Glutamatergic neuron (in vitro differentiated cells): ENCODE data around the gene ARHGAP12. TPM values are rescaled to one million over a fixed set of nuclear protein-coding genes. Genes with fewer than 3 reads are reported as not detected.

Source experiments
- DNase-seq: peaks from one replicate; pipeline ENCODE4 v3.0.0; 2022
- H3K27ac Mint-ChIP-seq: one replicate; pipeline ENCODE4 v1.8.0; 2020; ENCODE audit warnings: mild to moderate bottlenecking, mixed read lengths, inconsistent platforms; ENCODE audit not compliant: unreplicated experiment
- H3K27me3 Mint-ChIP-seq: one replicate; pipeline ENCODE4 v1.8.0; 2020; ENCODE audit warnings: mild to moderate bottlenecking, moderate library complexity, mixed read lengths, inconsistent platforms; ENCODE audit not compliant: unreplicated experiment
- H3K36me3 Mint-ChIP-seq: one replicate; pipeline ENCODE4 v1.8.0; 2020; ENCODE audit warnings: mild to moderate bottlenecking, mixed read lengths, inconsistent platforms; ENCODE audit not compliant: unreplicated experiment
- H3K4me1 Mint-ChIP-seq: one replicate; pipeline ENCODE4 v1.8.0; 2020; ENCODE audit warnings: mild to moderate bottlenecking, low read depth, mixed read lengths, inconsistent platforms; ENCODE audit not compliant: unreplicated experiment
- H3K4me3 Mint-ChIP-seq: one replicate; pipeline ENCODE4 v1.8.0; 2020; ENCODE audit warnings: mild to moderate bottlenecking, mixed read lengths, inconsistent platforms; ENCODE audit not compliant: unreplicated experiment
- H3K9me3 Mint-ChIP-seq: one replicate; pipeline ENCODE4 v1.8.0; 2020; ENCODE audit warnings: mild to moderate bottlenecking, moderate library complexity, mixed read lengths, inconsistent platforms; ENCODE audit not compliant: unreplicated experiment
- CTCF ChIP-seq: fragments of 200-600 bp; sonication (generic); IDR thresholded peaks from one replicate; pipeline ENCODE4 v1.5.0; 2021; ENCODE audit not compliant: partially characterized antibody, unreplicated experiment
- total RNA-seq: library from RNA; stranded (reverse); fragmentation: NEBNext Ultra II Directional; extraction: Animal tissue kit (Norgen Biotek cat#: 25700); gene quantifications from one replicate; pipeline ENCODE4 v1.2.1, GENCODE V29; 2021; ENCODE audit not compliant: unreplicated experiment

ARHGAP12 gene
- total RNA-seq, 1 donor from 2014 or later = 41.9 TPM

- peaks cover 26% of the 10 kb centered on the region for H3K36me3 Mint-ChIP-seq
- H3K4me3 Mint-ChIP-seq = no peak overlapping the region
- DNase-seq = no peak
- peaks cover 1% of the 10 kb centered on the region for H3K27me3 Mint-ChIP-seq
- no peak for TF ChIP-seq CTCF
- H3K9me3 Mint-ChIP-seq = peaks cover 2% of the 10 kb centered on the region
- H3K27ac Mint-ChIP-seq = no peak overlapping the region
- H3K4me1 Mint-ChIP-seq = no peaks in the 10 kb centered on the region
These were observed 26.0 kb upstream of the ARHGAP12 start for GRCh38 chr10:31954410-31955191.

- no peak for DNase-seq
- TF ChIP-seq CTCF = no peak
- H3K27ac Mint-ChIP-seq = no peak overlapping the region
- H3K9me3 Mint-ChIP-seq = peaks cover 2% of the 10 kb centered on the region
- no peak overlapping the region for H3K4me3 Mint-ChIP-seq
- peaks cover 1% of the 10 kb centered on the region for H3K27me3 Mint-ChIP-seq
- no peaks in the 10 kb centered on the region for H3K4me1 Mint-ChIP-seq
- H3K36me3 Mint-ChIP-seq = peaks cover 26% of the 10 kb centered on the region
These were observed 24.8 kb upstream of the ARHGAP12 start for GRCh38 chr10:31953480-31953879.

- no peak overlapping the region for H3K4me3 Mint-ChIP-seq
- no peak for DNase-seq
- H3K27ac Mint-ChIP-seq = no peak overlapping the region
- TF ChIP-seq CTCF = no peak
- peaks cover 2% of the 10 kb centered on the region for H3K9me3 Mint-ChIP-seq
- H3K4me1 Mint-ChIP-seq = no peaks in the 10 kb centered on the region
- H3K36me3 Mint-ChIP-seq = peaks cover 26% of the 10 kb centered on the region
- peaks cover 1% of the 10 kb centered on the region for H3K27me3 Mint-ChIP-seq
These were observed 24.4 kb upstream of the ARHGAP12 start for GRCh38 chr10:31953080-31953479.

GRCh38 chr10:31952066-31952465 is 23.4 kb upstream of the ARHGAP12 start:
- H3K27ac Mint-ChIP-seq = no peak overlapping the region
- peaks cover 1% of the 10 kb centered on the region for H3K27me3 Mint-ChIP-seq
- peaks cover 26% of the 10 kb centered on the region for H3K36me3 Mint-ChIP-seq
- TF ChIP-seq CTCF = no peak
- peaks cover 6% of the 10 kb centered on the region for H3K4me1 Mint-ChIP-seq
- no peak for DNase-seq
- no peak overlapping the region for H3K4me3 Mint-ChIP-seq
- H3K9me3 Mint-ChIP-seq = peaks cover 5% of the 10 kb centered on the region

- TF ChIP-seq CTCF = no peak
- no peak for DNase-seq
- Mint-ChIP-seq H3K27ac (no peak overlapping the region), H3K27me3 (peaks cover 1% of the 10 kb centered on the region), H3K4me3 (no peak overlapping the region), H3K9me3 (peaks cover 2% of the 10 kb centered on the region), H3K36me3 (peaks cover 12% of the 10 kb centered on the region), H3K4me1 (peaks cover 17% of the 10 kb centered on the region)
These were observed 20.6 kb upstream of the ARHGAP12 start for GRCh38 chr10:31949266-31949665.
